DMS53 treated with DMSO at 0.1 percent for 48 hours (cell line): ENCODE results near the gene WRNIP1.
"Not testable (repeated sequence)": the region's sequence is repeated elsewhere in the genome, so short reads cannot be mapped to it uniquely, and the experiment has no call there.

ENCODE experiments used
- DNase-seq: peaks from one replicate; lab custom pipeline; 2025; ENCODE audit not compliant: unreplicated experiment; lab: John Stamatoyannopoulos, UW

Gene WRNIP1

DNA sequence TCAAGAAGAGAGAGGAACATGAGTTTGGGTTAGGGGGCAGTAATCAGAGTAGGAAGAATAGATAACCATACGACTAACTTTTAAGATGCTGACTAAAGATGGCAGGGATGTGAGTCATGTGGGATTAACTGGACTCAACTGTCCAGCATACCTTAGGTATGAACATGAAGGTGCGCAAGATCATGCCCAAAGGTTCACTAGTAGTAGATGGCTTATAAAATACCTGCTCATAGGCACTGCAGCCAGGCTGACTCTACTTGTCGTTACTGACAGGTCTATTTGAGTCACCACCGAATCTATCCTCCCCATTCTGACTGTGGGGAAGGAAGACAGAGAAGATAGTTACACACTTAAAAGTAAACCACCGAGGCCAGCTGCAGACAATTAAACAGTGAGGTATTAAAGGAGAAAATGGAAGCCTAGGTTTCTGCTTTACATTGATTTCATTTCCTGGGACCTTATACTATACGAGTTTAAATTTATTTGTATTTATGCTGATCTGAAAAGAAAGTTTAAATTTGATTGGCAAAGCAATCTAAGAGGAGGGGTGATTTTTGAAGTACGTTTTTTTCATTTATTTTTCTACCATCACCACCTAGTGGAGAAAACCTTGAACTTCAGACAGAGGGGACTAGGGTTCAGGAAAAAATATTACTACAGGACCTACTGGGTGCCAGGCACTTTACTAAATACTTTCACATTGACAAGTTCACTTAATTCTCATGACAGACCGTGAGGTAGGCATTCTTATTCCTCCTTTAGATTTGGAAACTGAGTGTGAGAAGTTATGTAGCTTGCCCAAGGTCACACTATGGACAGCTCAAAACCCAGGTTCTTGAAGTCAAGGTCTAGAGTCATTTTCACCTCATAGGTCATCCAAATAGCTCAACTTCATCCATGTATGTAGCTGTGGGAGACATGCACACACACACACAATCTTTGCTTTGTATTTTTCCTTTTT, 4.0 kb upstream of the WRNIP1 start:
- DNase-seq, result no peak

DNA sequence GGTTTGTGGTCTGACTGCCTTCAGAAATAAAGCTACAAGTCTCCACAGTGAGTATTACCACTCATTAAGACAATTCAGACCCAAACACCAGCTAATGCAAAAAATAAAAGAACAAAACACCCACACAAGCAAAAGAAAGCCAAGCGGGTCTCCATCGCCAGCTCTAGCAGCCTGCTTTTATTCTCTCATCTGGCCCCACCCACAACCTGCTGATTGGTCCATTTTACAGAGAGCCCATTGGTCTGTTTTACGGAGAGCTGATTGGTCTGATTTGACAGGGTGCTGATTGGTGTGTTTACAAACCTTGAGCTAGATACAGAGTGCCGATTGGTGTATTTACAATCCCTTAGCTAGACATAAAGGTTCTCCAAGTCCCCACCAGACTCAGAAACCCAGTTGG, 2.3 kb upstream of the WRNIP1 start:
- DNase-seq, result not testable (repeated sequence)

GRCh38 chr6:2763345-2763841, 1.8 kb upstream of the WRNIP1 start:
- no peak for DNase-seq

- peak; percentile 45 for DNase-seq
Observed at GRCh38 chr6:2763876-2764540, 1.2 kb upstream of the WRNIP1 start.

DNA sequence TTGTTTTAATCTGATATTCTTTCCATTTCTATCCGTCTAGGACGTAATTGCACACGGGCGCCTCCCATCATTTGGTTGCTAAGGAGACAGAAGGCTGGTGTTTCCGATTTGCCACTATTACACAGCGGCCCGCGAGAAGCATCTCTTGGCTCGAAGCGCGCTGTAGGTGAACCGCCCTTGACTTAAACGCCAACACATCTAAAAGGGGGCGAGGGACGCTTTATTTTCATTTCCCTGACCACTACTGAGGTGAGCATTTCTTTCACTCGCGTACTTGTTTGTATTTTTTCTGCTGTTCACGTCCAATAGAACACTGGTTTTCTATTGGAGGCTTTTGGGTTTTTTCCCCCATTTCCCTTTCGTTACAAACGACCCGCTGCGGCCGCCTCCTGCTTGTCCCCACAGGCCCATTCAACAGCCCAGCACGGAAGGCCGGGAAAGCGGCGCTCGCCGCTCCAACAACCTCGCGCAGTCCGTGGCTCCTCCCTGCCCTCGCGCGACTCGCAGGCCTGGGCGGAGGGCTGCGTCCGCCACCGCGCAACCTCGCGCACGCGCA, 505 bp upstream of the WRNIP1 start:
- peak; percentile 79 for DNase-seq

DNA sequence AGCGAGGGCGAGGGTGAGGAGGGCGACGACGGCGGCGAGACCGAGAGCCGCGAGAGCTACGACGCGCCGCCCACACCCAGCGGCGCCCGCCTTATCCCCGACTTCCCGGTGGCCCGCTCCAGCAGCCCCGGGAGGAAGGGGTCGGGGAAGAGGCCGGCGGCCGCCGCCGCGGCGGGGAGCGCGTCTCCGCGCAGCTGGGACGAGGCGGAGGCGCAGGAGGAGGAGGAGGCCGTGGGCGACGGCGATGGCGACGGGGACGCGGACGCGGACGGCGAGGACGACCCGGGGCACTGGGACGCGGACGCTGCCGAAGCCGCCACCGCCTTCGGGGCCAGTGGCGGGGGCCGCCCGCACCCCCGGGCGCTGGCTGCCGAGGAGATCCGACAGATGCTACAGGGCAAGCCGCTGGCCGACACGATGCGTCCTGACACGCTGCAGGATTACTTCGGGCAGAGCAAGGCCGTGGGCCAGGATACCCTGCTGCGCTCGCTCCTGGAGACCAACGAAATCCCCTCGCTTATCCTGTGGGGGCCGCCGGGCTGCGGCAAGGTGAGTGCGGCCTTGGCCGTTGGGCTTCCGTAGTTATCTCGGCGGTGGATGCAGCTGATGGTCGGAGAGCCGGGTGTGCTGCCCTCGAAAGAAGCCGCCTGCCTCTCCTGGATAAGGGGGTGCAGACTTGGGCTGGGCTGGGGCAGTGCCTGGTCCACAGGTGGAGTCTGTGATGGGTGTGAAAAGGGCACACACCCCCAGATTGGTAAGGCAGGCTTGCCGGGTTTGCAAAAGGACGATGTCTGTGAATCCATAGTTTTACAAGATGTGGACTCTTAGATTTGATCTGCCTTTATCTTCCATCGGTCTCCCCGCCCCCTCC, 938 bp downstream of the WRNIP1 start:
- DNase-seq, result no peak

GRCh38 chr6:2766767-2767656, 1.8 kb downstream of the WRNIP1 start:
- no peak for DNase-seq

DNA sequence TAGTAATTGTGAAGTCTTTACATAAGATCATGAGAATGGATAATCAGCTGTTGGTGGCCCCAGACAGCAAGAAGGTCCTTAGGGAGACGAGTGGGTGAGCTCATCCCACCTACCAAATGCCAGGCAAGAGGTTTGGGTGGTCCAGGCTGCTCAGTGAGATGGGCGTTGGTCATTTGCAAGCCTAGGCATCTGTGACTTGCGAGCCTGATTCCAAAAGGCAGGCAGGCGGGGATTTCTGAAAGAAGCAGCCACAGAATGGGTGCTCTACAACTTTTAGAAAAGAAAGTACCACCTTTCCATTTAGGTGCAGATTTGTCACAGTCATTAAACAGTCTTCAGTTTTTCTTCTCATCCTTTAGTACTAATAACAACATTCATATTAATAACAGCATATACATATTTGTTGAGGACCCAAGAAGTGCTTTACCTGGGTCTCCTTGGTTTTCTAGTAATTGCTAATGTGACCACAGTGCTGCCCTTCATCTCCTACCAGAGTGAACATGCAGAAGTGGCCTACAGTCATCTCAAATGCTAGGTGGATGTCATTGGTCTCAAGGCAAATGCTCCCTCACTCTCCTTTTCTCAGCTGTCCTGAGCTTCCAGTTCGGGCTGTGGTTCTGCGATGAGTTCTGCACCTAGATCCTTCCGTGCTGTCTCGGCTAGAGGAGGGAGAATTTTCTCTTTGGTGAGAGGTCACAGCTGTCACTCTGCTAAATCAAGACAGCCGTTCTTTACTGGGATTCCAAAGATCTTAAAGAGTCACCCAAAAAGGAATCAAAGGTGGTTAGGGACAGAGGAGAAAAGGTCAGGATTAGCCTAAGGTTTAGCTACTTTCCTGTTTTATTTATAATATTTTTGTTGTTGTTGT, 2.7 kb downstream of the WRNIP1 start:
- no peak for DNase-seq

DNA sequence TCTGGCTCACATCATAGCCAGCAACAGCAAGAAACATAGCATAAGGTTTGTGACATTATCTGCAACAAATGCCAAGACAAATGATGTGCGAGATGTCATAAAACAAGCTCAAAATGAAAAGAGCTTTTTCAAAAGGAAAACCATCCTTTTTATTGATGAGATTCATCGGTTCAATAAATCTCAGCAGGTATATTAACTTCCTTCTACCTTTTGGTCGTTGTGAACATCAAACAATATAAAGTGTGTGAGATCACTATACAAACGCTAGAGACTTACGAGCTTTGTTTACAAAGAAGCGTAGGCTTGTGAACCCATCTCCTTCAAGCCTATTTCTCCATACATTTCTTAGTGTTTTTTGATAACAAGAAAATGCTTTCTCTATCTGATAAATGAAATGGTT, 3.5 kb downstream of the WRNIP1 start:
- DNase-seq, result no peak

DNA sequence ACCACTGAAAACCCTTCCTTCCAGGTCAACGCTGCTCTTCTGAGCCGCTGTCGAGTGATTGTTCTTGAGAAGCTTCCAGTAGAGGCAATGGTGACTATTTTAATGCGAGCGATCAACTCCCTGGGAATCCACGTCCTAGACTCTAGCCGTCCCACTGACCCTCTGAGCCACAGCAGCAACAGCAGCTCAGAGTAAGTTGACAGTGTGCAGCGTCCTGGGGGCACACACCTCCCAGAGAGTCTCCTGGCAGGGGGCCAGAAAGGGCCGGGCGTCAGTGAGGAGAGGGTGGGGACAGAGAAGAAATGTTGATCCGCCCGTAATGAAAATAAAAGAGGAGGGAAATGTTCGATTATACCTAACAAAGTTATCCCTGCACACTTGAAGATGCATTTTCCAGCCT, 5.0 kb downstream of the WRNIP1 start:
- no peak for DNase-seq

DNA sequence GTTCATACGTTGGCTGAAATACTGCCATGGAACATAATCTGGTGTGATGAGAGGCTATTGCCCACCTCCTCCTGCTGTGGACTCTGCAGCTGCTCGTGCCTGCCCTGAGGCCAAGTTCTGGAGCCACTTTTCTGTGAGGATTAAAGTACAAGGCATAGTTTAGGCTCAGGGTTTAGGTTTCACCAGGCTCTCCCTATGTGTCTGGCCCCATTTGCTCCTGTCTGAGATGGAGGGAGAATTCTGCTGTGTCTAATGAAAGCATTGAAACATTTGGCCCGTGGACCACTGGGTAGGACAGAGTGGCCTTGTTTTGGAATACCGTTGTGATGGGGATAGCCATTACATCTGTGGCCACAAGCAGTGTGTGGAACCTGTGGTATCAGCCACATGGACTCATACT, 5.9 kb downstream of the WRNIP1 start:
- no peak for DNase-seq

DNA sequence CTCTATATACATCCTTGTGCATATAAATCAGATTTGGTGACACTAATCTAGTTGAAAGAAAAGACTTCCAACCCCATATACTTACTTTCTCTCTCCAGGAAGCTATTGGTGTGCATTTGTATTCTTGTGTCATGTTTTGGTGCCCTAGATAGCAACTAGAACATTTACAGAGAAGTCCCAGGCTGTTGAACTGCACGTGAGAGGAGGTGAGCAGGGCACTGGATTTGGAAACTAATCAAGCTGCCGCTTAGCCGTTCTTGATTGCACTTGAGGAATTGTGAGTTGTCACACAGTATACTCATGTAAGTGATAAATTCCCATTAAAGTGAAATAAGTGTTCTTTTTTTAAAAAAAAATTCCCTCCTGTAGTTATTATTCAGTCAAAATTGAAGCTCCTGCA, 7.6 kb downstream of the WRNIP1 start:
- DNase-seq, result no peak

DNA sequence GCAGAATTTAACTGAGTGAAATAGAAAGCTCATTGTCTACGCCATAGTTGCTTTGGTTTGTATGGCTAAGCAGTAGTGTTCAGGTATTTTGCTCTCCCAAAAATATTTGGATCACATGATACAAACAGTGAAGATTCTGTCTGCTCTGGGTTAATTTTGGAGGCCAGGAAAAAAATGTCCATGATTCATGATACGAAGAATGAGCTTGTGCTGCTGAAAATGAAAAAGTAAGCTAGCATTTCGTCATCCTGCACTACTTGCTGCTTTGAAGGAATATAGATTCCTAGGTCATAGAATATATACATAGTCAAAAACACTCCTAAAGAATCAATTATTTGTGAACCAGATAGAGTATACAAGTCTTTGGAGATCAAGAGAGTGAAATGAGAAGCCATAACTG, 8.3 kb downstream of the WRNIP1 start:
- DNase-seq, result no peak

- no peak for DNase-seq
Observed at GRCh38 chr6:2775003-2775402, 9.8 kb downstream of the WRNIP1 start.

- no peak for DNase-seq
Observed at GRCh38 chr6:2777249-2777648, 12.1 kb downstream of the WRNIP1 start.

DNA sequence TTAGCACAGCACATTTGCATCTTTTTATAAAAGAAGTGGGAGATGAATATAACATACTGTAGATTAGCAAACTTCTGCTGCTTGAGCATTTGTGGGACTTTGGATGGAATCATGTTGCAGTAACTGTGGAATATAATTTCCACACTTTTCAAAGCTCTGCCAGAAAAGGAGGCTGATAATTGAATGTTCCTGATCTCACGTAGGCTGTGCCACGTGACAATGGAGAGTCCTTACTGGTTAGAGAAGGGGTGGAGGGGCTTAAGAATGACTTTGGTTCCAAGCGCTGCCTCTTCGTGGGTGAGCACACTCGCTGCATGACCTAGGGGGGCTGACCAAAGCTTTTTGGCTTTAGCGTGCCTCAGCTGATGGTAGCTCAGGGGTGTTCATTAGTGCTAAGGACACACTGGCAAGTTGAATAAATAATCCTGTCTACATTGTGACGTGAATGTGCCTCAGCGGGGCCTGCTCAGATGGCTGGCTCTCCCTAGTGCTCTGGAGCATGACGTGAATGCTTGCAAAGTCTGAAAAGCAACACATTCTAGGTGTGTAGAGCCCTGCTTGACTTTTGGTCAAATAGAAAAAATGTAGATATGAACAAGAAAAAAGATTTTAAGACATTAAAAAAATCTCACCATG, 15.0 kb downstream of the WRNIP1 start:
- no peak for DNase-seq

DNA sequence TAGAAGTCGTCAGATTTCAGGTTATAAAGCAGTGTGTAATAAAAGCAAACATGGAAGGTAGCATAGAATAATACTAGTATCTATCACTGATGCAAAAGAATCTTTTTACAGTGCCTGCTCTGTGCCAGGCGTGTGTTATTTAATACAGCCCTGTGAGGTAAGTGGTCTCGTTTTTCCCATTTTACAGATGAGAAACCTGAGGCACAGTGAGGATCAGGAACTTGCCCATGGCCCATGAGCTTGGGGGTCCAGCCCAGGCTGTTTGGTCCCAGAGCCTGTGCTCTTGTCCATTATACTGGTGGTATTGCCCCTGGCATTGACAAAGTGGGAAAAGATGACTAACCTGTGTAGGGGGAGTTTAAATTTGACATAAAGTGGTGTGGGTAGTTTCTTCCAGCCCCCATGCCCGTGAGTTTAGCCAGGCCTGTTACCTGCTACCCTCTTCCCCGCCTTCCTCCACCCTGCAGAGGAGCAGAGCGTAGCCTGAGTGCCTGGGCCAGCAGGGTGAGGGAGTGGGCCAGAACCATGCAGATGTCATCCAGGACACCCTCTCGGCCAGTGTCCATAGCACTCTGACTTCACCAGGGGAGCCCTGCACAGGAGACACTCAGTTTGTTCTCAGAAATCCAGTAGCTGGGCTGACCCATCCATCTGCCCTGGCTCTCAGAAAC, 16.6 kb downstream of the WRNIP1 start:
- no peak for DNase-seq

DNA sequence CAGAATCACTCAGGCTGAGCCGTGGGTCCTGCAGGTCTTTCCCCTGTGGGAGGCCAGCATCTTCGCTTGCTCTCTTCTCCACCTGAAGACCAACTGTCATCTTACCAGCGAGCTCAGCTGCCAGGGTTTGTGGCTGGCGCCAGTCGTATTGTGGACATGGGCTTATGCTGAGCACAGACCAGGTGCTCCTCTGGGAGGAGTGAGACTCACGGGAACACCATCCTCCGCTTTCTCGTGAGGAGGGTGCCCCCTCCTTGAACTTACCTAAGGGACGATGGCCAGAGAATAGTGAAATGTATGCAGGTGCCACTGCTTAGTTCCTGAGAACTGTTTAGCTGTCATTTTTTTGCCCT, 17.1 kb downstream of the WRNIP1 start:
- DNase-seq, result no peak
